Endothelial cell (in vitro differentiated cells): ENCODE results near the gene CDYL2. TPM values are rescaled to one million over a fixed set of nuclear protein-coding genes. Genes with fewer than 3 reads are reported as not detected.
"Not testable (repeated sequence)": the region's sequence is repeated elsewhere in the genome, so short reads cannot be mapped to it uniquely, and the experiment has no call there.

Experiments
- DNase-seq: peaks from one replicate; pipeline ENCODE4 v3.0.0; 2021; ENCODE audit warnings: low spot score
- H3K27ac Mint-ChIP-seq: one replicate; pipeline ENCODE4 v1.8.0; 2021; ENCODE audit warnings: mixed read lengths, inconsistent platforms; ENCODE audit not compliant: unreplicated experiment
- H3K27me3 Mint-ChIP-seq: one replicate; pipeline ENCODE4 v1.8.0; 2021; ENCODE audit warnings: mild to moderate bottlenecking, moderate library complexity, mixed read lengths, inconsistent platforms; ENCODE audit not compliant: unreplicated experiment
- H3K36me3 Mint-ChIP-seq: one replicate; pipeline ENCODE4 v1.8.0; 2021; ENCODE audit warnings: mild to moderate bottlenecking, low read depth, mixed read lengths, inconsistent platforms; ENCODE audit not compliant: unreplicated experiment
- H3K4me1 Mint-ChIP-seq: one replicate; pipeline ENCODE4 v1.8.0; 2021; ENCODE audit warnings: mild to moderate bottlenecking, mixed read lengths, inconsistent platforms; ENCODE audit not compliant: unreplicated experiment
- H3K4me3 Mint-ChIP-seq: one replicate; pipeline ENCODE4 v1.8.0; 2021; ENCODE audit warnings: mild to moderate bottlenecking, mixed read lengths, inconsistent platforms; ENCODE audit not compliant: unreplicated experiment
- H3K9me3 Mint-ChIP-seq: one replicate; pipeline ENCODE4 v1.8.0; 2021; ENCODE audit warnings: mixed read lengths, inconsistent platforms; ENCODE audit not compliant: unreplicated experiment
- CTCF ChIP-seq: fragments of 200-600 bp; sonication (generic); IDR thresholded peaks from one replicate; pipeline ENCODE4 v1.5.0; 2021; ENCODE audit warnings: antibody characterized with exemption; ENCODE audit not compliant: unreplicated experiment
- total RNA-seq: library from RNA; stranded (reverse); fragmentation: NEBNext Ultra II Directional; extraction: Animal tissue kit (Norgen Biotek cat#: 25700); gene quantifications from one replicate; pipeline ENCODE4 v1.2.1, GENCODE V29; 2021; ENCODE audit not compliant: unreplicated experiment

CDYL2 gene
- total RNA-seq, 1 donor from 2014 or later: 26.6 TPM

GRCh38 chr16:80825365-80825758 is 21.0 kb upstream of the CDYL2 start:
- Mint-ChIP-seq H3K27me3 (peaks cover under 1% of the 10 kb centered on the region), H3K36me3 (no peaks in the 10 kb centered on the region), H3K27ac (no peak overlapping the region), H3K4me3 (no peak overlapping the region), H3K9me3 (no peaks in the 10 kb centered on the region), H3K4me1 (no peaks in the 10 kb centered on the region)
- no peak for DNase-seq
- TF ChIP-seq CTCF: no peak

DNA sequence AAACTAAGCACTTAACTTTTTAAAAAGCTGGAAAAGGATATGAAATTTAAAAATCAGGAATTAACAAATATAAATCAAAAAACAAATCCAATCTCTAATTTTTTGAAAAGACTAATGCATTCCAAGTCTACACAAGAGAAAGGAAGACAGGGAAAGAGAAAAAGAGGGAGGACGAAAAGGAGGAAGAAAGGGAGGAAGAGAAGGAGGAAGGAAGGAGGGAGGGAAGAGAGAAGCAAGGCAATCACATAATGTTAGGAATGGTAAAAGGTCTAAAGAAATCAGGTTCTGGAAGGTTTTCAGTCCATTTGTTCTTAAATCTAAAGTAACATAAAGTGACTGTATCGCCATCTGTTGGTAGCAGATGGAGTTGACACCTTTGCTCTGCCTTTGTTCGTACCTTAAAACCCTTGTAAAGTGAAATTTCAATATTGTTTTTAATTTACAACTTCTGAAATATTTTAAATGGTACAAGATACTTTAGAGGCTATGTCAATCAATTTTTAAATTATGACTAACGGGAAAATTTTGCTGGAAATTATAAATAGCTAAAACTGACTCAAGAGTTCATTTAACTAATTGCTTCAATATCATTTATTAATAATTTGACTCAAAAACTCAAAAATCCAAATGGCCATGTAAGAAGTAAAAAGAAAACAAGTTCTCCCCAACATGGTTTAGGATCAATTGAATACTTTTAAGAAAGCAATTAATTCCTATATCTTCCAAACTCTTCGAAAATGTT is 20.4 kb upstream of the CDYL2 start:
- Mint-ChIP-seq H3K4me3 (no peak overlapping the region), H3K4me1 (no peaks in the 10 kb centered on the region), H3K27me3 (no peaks in the 10 kb centered on the region), H3K9me3 (no peaks in the 10 kb centered on the region), H3K27ac (peak overlapping the region; percentile 25), H3K36me3 (no peaks in the 10 kb centered on the region)
- DNase-seq: peak; percentile 25
- peak; percentile 82 for TF ChIP-seq CTCF

GRCh38 chr16:80819988-80820387 is 15.6 kb upstream of the CDYL2 start:
- Mint-ChIP-seq H3K4me1 (no peaks in the 10 kb centered on the region), H3K4me3 (no peak overlapping the region), H3K27me3 (no peaks in the 10 kb centered on the region), H3K9me3 (no peaks in the 10 kb centered on the region), H3K27ac (no peak overlapping the region), H3K36me3 (no peaks in the 10 kb centered on the region)
- no peak for DNase-seq
- no peak for TF ChIP-seq CTCF

DNA sequence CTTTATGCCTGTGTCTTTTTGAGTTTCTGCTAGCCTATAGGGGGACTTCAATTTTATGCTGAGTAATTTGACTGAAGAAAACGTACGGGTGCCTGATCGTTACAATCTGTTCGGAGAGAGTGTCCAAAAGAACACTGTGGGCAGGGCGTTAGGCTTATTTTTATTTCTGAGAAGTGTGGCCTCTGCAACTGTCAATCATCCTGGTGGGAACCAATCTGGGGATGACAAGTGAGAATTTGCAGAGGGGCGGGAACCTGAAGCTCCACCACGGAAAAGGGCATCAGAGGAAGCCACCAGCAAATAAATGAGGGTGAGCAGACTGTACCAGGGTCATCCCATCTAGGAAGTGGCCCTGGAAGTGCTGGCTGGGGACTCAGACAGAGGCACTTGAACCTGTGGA is 12.0 kb upstream of the CDYL2 start:
- Mint-ChIP-seq H3K36me3 (no peaks in the 10 kb centered on the region), H3K27me3 (no peaks in the 10 kb centered on the region), H3K9me3 (no peaks in the 10 kb centered on the region), H3K27ac (no peak overlapping the region), H3K4me3 (no peak overlapping the region), H3K4me1 (no peaks in the 10 kb centered on the region)
- no peak for DNase-seq
- TF ChIP-seq CTCF: no peak

DNA sequence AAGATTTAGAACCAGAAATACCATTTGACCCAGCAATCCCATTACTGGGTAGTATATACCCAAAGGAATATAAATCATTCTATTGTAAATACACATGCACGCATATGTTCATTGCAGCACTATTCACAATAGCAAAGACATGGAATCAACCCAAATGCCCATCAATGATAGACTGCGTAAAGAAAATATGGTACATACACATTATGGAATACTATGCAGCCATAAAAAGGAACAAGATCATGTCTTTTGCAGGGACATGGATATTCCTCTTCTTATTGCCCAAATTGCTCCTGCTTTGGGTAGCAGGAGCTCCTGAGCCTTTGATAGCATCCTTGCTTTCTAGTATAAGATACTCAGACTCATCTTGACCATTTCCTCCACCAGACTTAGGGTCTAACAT is 10.9 kb upstream of the CDYL2 start:
- not testable (repeated sequence) for H3K4me3 Mint-ChIP-seq, H3K36me3 Mint-ChIP-seq, H3K4me1 Mint-ChIP-seq

More for the DNA sequence above, 10.9 kb upstream of the CDYL2 start:
- not testable (repeated sequence) for H3K9me3 Mint-ChIP-seq, DNase-seq, H3K27me3 Mint-ChIP-seq, H3K27ac Mint-ChIP-seq
